ENCODE results near the gene SPSB1. TPM values are rescaled to one million over a fixed set of nuclear protein-coding genes. Genes with fewer than 3 reads are reported as not detected.
A peak's percentile ranks its signal among the peaks of the same experiment; 100 is the strongest.

Gene SPSB1
- total RNA-seq, 2 donors from 2014 or later = 16.8 to 19.1 TPM

- ATAC-seq (no peak), DNase-seq (no peak)
- intact Hi-C loops (cut with DNase I) = loop anchor here in 1 of 2 donors (10.0 kb wide), 1 partner anchor 302 kb away; no protein-coding TSS in a partner anchor
Observed at GRCh38 chr1:9273177-9273576, 19.5 kb upstream of the SPSB1 start.

DNA sequence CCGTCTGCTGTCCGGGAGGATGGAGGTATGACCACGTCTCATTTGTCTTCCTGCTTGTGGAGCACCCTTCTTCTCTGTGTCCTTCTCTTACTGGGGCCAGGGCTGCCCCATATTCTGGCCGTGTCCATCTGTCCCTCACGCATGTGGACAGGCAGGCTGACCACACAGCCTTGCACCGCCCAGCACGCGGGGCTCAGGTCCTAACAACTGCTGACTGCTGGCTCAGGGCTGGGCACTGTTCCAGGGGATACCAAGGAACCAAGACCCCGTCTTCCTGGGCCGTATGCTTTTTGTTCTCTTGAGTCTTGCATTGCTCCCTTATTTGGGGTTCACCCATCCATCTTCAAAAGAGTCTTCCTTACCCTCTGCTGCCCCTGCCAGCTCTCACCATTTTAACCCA is 17.5 kb upstream of the SPSB1 start:
- DNase-seq (no peak), ATAC-seq (no peak)
- intact Hi-C loops (cut with DNase I) = loop anchor here in 1 of 2 donors (10.0 kb wide), 1 partner anchor 300 kb away; no protein-coding TSS in a partner anchor

DNA sequence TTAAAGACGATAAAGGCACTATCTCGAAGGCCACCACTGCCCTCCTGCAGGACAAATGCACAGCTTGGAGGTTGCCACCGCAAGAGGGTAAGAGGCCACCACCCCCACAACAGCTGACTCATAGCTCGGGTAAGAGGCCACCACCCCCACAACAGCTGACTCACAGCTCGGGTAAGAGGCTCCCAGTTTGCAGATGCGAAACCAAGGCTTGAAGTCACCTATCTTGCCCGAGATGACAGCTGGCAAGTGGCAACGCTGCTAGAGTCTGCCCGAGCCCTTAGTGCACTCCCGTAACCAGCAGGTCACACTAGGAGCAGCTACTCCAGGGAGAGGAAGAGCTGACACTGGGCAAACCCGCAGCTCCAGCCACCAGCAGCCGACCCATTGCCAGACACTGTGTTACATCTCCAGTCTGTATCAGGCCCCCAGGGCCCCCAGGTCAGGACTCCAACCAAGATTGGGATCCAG is 17.1 kb upstream of the SPSB1 start:
- intact Hi-C loops (cut with DNase I) = loop anchor here in 1 of 2 donors (10.0 kb wide), 1 partner anchor 299 kb away; no protein-coding TSS in a partner anchor
- peak in 1 of 2 donors; percentile 67 for ATAC-seq

DNA sequence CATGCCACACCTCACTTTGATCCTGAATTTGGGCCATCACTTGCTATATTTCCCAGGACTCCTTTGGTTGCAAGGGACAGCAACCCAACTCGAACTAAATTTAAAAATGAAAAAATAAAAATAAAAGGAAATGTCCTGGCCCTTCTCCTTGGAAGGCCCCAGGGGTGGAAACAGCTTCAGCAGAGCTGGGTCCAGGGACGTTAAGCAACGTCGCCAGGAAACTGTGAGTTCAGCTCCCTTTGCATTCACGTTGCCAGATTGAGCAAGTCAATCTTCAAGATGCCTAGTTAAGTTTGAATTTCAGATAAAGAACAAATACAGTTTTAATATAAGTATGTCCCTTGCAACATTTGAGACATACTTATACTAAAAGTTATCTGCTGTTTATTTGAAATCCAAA is 14.6 kb upstream of the SPSB1 start:
- no peak for DNase-seq
- ATAC-seq = peak in 1 of 2 donors; percentile 78
- intact Hi-C loops (cut with DNase I) = loop anchor here in 1 of 2 donors (10.0 kb wide), 1 partner anchor 297 kb away; no protein-coding TSS in a partner anchor

More for the DNA sequence above, 17.1 kb upstream of the SPSB1 start:
- DNase-seq = peak; percentile 60

DNA sequence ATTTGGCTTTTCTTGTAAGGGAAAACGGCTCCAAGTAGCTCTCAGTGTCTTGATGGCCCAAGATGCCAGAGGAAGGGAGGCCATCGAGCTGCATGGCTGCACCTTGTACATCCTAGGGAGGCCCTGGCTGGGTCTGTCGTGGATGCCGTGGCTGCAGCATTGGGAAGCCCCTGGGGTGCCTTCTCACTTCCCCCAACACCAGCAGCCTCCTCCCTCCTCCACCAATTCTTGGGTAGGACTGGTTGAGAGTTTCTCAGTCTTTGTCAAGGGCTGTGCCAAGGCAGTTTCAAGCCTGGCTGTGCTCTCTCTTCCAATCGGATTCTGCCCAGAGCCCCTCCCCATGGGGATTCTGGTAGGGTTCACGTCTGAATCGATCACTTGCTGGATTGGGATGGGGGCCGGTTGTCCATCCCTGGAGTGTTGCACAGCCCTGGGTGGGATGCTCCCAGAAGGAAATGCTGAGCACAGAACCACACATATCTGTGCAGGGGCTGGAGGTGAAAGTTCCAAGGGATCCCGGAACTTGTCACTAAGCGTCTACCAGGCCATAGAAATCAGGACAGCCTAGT is 14.0 kb upstream of the SPSB1 start:
- intact Hi-C loops (cut with DNase I) = loop anchor here in 1 of 2 donors (10.0 kb wide), 1 partner anchor 296 kb away; no protein-coding TSS in a partner anchor
- DNase-seq = no peak
- no peak for ATAC-seq

DNA sequence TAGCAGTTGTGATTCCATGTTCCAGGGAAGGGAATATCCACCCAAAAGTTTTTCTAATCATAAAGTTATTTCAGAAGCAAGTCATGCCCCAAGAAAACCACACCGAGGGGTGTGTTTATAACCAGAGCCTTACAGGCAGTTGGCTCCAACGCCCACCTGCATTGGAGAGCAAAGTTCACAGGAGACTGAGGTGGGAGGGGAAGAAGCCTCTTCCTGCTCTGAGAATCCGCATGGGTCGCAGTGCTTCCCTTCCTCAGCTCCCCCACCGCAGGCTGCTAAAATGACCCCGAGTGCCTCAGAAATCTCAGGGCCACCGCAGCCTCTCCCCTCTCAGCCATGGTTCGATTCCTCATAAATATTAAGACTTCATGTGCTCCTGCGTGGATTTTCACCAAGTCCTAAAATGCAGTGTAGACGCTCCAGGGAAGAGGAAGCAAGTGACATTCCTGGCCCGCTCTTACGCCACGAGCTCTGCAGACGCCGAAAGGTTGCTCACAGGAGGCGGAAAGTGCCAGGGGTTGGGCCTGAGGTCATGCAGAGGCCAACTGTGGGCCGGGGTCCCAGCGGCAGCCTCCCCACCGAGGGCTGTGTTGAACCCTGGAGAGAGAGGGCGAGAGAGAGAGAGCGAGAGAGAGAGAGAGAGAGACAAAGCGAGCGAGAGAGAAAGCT is 13.4 kb upstream of the SPSB1 start:
- no peak for ATAC-seq
- no peak for DNase-seq
- intact Hi-C loops (cut with DNase I) = loop anchor here in 1 of 2 donors (10.0 kb wide), 1 partner anchor 295 kb away; no protein-coding TSS in a partner anchor

GRCh38 chr1:9280015-9280860 is 12.5 kb upstream of the SPSB1 start:
- ATAC-seq = peak; percentile 38 to 92
- intact Hi-C loops (cut with DNase I) = loop anchor here in 1 of 2 donors (10.0 kb wide), 2 partner anchors 175 to 205 kb away; no protein-coding TSS in a partner anchor
- peak; percentile 72 for DNase-seq

DNA sequence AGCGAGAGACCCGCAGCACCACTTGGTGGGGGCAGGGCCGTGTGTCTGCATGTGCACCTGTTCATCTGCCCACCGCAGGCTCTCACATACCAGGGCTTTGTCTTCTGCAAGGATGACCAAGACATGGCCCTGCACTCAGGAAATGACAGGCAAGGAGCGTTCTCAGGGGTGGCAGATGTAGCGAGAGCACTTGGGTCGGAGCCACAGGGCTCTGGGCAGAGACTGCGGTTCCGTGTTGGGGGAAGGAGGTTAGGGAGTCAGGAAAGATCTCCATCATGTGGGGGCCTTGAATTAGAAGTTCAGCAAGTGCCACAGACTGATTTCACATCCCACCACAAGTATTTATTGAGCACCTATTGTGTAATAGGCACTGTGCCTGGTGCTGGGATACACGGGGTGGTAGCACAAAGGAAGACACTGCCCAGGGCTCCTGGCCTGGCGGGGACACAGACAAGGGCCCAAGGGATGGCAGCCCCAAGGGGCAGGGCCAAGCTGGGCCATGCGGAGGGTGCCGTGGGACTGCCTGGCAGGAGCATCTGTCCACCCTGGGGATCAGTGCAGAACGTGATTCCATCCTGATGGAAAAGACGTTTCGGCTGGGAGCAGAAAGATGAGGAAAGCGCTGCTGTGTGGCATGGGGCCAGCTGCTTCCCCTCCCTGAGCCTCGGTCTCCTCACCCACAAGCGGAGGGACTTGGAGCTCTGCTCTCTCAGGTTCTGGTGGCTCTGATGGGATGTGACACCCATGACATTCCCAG is 11.4 kb upstream of the SPSB1 start:
- intact Hi-C loops (cut with DNase I) = loop anchor here in 1 of 2 donors (10.0 kb wide), 2 partner anchors 174 to 204 kb away; no protein-coding TSS in a partner anchor
- no peak for DNase-seq
- ATAC-seq = no peak

- intact Hi-C loops (cut with DNase I) = loop anchor here in 1 of 2 donors (10.0 kb wide), 2 partner anchors 173 to 203 kb away; no protein-coding TSS in a partner anchor
- ATAC-seq (no peak), DNase-seq (no peak)
Observed at GRCh38 chr1:9281908-9282695, 10.6 kb upstream of the SPSB1 start.

DNA sequence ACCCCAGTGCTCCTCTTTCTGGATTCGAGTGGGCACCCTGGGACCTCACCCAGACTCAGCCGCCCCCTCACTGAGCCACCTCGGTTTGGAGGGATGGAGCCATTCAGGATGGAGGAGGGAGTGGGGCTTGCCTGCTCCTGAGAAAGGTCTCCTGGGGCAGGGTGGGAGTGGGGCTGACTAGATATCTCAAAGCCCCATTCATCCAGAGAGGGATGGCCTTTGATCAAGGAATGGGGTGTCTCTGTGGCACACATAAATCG is 10.1 kb upstream of the SPSB1 start:
- no peak for DNase-seq
- intact Hi-C loops (cut with DNase I) = loop anchor here in 1 of 2 donors (10.0 kb wide), 2 partner anchors 172 to 202 kb away; no protein-coding TSS in a partner anchor
- ATAC-seq = no peak

DNA sequence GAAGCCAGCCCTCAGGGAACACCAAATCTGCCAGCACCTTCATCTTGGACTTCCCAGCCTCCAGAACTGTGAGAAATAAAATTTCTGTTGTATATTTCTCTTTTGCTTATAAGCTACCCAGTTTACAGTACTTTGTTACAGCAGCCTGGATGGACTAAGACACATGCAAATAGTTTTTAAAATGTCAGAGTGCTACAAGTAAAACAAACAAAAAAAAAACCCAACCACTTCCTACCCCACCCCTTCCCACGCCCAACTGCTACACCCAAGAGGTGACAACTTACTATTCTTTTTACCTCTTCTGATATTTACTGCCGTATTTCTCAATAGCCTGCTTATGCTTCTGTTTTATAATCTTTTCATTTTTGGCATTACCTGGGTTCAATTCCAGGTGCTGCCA is 8.6 kb upstream of the SPSB1 start:
- DNase-seq (no peak), ATAC-seq (no peak)
- intact Hi-C loops (cut with DNase I) = loop anchor here in 1 of 2 donors (10.0 kb wide), 2 partner anchors 171 to 201 kb away; no protein-coding TSS in a partner anchor

DNA sequence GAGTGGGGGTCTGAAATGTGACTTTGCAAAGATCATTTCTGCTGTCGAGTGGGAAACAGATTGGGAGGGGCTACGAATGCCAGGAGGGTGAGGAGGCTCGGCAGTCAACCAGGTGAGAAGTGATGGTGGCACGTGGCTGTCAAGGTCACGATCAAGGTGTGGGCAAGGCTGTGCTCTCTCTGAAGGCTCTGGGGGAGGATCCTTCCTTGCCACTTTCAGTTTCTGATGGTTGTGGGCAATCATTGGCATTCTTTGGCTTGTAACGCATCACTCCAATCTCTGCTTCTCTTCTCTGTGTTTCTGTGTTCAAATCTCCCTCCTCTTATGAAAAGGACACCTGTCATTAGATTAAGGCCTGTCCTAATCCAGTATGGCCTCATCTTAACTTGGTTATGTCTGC is 6.1 kb upstream of the SPSB1 start:
- intact Hi-C loops (cut with DNase I) = loop anchor here (2.0 to 10.0 kb wide), 3 partner anchors 168 to 204 kb away; no protein-coding TSS in a partner anchor
- ATAC-seq = no peak
- no peak for DNase-seq

- ATAC-seq (no peak), DNase-seq (peak; percentile 75)
- intact Hi-C loops (cut with DNase I) = loop anchor here (2.0 to 10.0 kb wide), 3 partner anchors 166 to 196 kb away; no protein-coding TSS in a partner anchor
Observed at GRCh38 chr1:9289090-9289534, 3.6 kb upstream of the SPSB1 start.

DNA sequence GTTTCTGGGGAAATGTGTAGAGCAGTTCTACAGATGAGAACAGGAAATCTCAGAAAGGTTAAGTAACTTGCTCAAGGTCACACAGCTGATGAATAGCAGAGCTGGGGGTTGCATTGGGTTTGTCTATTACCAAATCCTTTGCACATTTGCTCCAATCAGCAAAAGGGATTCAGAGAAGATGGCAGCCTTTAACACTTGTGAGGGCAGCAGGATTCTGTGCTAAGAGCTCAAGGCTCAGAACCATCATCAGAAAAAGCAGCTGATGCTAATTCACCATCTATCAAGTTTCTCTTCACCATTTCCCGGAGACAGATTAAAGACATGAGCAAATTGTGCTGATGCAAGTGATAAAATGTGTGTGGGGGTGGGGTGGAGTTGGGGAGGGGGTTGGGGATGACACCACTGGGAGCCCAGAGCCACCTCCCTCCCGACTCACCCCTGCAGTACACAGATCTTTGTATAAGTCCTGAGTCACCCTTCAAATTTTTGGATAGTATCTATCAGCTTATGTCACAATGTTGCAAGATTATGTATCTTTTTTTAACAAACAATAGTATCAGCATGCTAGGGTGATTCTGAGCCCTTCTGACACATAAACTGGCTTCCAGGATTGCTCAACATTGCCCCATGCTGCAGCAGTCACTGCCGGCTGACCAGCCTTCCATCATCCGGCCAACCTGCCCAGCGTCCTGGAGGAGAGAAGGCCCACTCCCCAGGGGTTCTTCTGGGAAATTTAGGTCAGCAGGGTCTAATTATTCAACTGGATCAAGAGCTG is 2.8 kb upstream of the SPSB1 start:
- ATAC-seq = peak; percentile 36 to 49
- peak; percentile 73 for DNase-seq
- intact Hi-C loops (cut with DNase I) = loop anchor here (2.0 to 10.0 kb wide), 6 partner anchors 85 to 195 kb away; no protein-coding TSS in a partner anchor

DNA sequence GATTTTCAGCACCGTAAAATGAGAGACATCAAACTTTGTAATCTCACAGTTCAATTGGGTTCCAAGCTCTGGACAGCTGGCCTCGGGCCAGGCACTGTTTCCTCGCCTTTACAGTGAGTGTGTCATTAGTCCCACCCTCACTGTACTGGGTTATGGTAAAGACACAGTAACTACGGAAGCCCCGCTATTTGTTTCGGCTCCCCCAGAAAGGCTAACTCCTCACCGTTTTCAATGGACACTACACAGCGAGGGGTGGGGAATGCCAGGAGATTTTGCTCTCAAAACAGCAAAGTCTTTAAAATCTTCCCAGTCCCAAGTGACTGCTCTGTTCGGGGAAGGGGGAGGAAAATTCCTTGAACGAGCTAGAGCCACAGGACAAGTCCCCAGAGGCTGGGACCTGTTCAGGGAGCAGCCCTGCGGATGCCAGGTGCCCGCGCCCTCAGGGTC is 757 bp upstream of the SPSB1 start:
- intact Hi-C loops (cut with DNase I) = loop anchor here (5.0 to 10.0 kb wide), 3 partner anchors 83 to 150 kb away; no protein-coding TSS in a partner anchor
- DNase-seq (peak; percentile 70), ATAC-seq (peak; percentile 1 to 9)

GRCh38 chr1:9293241-9293532 is 493 bp downstream of the SPSB1 start:
- ATAC-seq (no peak), DNase-seq (no peak)
- intact Hi-C loops (cut with DNase I) = loop anchor here (5.0 to 10.0 kb wide), 3 partner anchors 82 to 149 kb away; no protein-coding TSS in a partner anchor
